Measurements from ENCODE around the gene PLAAT3.
"Not testable (repeated sequence)": the region's sequence is repeated elsewhere in the genome, so short reads cannot be mapped to it uniquely, and the experiment has no call there.

PLAAT3 gene

DNA sequence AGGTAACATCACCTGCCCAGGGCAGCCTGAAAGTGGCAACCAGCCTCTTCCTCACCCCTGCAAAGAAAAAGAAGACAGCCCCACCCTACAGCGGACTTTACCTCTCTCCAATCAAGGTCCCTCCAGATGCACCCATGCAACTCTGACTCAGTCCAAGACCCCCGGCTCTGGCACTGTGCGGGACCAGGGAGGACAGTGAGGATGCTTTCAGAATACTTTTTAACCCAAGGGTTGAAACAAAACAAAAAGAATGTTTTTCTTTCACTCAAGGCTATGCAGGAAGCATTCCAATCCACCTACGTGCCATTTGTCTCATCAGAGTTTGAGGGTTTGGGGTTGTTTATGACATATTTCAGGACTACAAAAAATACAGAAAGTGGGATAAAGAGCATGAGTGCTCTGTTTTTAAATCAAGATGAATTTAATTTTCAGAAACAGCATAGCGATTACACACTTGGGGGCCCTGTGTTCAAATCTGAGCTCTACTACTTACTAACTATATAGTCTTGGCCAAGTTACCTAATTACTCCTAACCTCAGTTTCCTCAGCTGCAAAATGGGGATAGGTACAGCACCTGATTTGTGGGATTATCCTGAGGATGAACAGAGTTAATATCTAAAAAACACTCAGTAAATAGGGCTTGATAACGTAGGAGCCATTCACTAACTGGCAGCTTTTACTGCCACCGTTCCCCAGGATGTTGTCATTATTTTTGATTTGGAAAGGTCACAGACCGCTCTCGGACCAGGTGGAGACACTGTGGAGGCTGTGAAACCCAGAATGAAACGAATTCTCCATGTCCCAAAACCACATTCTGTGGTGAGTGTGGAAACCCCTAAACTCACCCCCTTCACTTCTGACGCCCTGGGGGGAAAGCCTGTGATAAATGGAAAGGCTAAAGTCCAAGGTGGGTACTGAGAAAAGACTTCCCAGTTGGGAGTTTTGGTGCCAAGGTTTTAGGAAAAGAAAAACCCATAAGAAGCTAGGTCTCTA is 5.6 kb downstream of the PLAAT3 start:
- no peak for DNase-seq

DNA sequence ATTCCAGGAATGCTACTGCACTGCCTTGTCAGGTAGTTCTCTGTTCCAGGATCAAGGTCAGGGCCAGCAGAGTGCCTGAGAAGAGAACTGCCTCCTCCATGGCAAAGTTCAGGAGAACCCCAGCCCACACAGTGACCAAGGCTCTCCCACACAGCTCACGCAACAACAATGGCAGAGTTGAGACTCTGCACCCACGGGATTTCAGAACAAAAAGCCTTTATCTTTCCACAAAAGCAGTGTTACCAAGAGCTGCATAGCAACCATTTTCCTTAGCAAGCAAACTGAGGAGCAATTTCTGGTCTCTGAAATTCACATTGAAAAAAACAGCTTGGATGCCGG is 11.1 kb downstream of the PLAAT3 start:
- no peak for DNase-seq

DNA sequence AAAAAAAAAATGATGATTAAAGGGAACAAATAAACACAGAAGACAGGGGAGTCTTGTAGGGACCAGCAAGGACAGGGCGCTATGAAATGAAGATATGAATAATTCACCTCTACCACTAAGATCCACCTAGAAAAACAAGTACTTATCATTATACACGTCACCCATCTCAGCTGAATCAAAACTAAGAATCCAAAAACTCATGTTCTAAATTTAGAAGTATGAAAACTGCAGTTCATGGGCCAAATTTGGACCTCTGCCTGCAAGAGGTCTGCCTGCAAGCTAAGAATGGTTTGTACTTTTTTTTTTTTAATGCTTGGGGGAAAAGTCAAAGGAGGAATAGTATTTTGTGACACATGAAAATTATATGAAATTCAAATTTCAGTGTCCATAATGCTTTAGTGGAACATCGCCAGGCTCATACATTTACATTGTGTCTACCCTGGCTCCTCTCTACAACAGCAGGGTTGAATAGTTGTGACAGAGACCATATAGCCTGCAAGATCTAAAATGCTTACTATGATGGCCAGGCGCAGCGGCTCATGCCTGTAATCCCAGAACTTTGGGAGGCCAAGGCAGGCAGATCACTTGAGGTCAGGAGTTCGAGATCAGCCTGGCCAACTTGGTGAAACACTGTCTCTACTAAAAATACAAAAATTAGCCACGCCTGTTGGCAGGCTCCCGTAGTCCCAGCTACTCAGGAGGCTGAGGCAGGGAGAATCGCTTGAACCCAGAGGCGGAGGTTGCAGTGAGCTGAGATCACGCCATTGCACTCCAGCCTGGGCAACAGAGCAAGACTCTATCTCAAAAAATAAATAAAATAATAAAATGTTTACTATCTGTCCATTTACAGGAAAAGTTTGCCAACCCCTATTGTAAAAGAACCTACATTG is 11.7 kb downstream of the PLAAT3 start:
- not testable (repeated sequence) for DNase-seq

DNA sequence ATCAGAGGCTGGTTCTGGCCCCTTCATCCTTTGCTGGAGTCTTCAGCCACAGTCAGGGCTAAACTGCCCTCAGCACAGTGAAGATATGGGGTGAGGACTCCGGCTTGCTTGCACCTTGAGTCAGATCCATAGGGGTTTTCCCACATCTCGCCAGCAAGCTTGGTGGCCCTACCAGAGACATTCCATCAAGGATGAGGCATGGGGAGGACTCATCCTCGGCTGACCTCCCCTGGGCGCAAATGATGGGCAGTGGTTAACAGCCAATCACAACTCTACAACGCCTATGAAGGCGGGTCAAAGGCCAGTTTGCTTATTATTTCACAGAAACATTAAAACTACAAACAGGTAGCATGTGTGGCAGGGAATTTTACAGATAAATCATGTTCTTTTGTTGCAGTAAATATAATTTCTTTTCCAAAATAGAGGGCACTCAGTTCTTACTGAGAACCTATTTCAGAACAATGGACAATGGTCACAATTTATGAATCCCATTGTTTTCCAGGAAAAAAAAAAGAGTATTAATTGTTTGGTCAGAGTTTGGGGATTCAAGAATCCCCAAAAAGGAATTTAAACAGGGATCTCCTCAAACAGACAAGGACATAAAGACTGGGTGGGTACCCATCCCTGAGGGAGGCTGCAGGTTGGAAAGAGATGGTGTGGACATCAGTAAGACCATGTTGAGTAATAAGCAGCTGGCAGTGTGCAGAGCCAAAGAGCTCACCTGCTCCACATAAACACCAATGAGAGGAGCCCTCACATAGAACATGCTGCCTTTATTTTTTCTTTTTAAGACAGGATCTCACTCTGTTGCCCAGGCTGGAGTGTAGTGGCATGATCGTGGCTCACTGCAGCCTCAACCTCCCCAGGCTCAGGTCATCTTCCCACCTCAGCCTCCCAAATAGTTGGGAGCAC is 14.8 kb downstream of the PLAAT3 start:
- no peak for DNase-seq

DNA sequence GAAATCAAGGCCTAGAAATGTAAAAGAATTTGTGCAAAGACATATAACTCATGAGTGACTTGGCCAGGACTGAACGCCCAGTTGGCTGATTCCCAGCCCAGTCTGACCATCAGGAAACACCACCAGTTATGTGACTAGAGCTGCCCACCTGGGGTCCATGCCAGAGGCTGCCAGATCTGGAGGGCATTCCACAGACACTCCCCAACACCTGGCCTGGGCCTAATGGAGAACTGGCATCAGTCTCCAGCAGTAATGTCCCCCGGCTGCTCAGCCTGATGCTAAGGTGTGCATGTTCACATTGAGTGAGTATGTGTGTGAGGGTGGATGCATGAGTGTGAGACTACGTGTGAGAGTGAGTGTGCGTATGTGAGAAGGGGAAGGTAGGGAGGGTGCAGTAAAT is 15.7 kb downstream of the PLAAT3 start:
- DNase-seq = no peak

DNA sequence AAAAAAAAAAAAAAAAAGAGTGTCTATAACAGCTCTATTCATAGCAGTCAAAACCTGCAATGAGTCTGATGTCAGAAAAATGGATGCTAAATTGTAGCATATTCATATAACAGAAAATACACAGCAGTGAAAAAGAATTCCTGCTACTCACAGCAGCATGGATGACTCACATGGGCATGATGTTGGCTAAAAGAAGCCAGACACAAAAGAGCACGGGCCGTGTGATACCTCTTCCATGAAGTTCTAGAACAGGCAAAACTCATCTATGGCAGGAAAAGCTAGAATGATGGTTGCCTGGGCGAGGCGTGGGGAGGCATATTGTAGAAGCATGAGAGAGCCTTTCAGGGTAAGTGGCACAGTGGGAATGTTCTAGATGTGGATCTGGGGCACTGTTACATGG is 18.9 kb downstream of the PLAAT3 start:
- DNase-seq = no peak

DNA sequence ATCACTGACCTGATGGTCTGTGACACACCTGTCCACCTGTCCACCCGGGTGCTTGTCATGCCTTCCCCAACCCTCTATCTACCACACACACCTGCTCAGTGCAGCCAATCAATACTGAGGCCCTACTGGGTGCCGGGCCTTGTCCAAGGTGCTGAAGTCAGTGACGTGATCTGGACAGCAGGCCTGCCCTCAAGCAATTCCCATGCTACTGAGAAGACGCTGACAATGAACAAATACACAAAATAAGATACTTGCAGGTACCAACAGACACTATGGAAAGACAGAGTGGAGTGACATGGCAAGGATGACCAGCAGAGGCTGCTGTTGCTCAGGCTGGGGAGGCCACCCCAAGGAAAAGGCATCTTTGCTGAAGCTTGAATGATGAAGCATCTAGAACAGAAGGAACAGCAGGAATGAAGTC is 21.2 kb downstream of the PLAAT3 start:
- DNase-seq = no peak

DNA sequence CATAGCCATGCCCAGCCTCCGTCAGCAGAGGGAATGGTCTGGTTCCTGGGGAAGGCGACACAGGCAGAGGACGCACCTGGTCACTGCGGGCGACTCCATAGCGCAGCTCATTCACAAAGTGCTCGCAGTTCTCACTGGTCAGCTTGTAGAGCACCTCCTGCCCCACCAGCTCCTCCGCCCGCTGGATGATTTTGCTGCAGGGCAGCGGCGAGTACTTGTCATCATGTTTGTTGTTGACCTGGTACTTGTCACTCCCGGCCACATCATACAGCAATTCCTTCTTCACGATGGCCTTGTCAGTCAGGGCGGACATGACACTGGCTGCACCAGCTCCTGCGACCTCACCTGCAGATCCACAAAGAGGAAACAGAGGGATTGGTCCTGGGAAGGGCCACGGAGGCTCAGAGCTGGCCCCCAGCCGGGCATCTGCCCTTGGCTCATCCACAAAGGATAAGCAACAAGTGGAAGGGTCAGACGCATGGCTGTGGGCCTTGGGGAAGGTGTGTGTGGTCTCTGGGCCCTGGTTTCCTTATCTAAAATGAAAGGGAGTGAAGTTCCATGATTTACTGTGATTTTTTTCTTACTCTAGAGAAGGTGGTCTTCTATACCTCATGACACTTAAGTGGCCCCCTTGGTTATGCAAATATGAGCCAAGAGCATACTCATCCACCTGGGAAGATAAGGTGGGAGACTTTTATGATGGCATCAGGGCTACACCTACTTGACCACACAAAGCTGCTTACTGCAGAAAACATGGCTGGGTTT is 24.0 kb downstream of the PLAAT3 start:
- DNase-seq = no peak

DNA sequence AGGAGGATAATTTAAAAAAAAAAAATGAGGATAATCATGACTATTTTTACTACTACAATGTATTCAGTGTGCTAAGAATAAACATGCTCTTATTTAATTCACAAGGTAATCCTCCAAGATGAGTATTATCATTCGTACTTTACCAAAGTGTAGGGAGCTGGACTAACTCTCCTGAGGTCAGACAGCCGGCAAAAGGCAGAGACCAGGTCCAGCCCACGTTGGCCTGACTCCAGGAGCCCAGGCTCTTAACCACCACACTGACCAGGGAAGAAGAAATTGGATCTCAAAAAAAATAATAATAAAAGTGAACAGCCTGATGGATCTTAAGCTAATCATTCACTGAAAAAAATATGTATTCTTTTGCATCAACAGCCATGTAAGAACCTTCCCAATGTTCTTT is 25.2 kb downstream of the PLAAT3 start:
- DNase-seq = no peak

DNA sequence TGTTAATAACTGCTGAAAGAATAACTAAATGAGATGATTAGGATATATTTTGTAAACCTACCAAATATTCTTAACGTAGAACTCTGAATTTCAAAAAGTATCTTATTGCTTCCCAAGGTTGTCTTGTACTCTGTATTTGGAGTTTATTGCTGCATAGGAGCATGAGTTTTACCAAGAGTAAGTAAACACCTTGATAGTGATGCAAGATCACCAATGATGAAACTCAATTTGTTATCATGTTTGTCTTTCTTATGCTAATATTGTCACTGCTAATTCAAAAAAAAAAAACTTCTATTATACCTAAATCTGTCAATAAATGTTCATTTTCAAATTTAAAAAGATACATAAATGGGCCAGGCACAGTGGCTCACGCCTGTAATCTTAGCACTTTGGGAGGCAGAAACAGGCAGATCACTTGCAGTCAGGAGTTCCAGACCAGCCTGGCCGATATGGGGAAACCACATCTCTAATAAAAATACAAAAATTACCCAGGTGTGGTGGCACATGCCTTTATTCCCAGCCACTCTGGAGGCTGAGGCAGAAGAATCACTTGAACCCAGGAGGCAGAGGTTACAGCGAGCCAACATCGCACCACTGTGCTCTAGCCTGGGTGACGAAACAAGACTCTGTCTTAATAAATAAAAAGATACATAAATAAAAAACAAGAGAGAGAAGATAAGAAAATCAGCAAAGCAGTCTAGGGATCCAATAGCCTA is 27.6 kb downstream of the PLAAT3 start:
- no peak for DNase-seq

DNA sequence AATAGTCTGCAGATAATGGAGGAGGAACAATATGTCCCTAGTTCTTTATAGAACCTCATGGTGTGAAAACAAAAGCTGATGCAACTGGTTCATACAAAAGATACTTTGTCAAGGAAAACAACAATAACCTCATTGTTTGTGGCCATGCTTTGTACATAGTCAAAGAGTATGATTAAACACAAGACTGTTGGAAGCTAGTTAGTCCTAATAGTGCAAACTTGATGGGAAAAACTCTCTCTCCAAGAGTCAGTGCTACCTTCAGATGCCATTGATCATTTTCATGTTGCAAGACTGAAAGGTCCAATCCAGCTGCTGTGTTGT is 30.9 kb downstream of the PLAAT3 start:
- DNase-seq = no peak

DNA sequence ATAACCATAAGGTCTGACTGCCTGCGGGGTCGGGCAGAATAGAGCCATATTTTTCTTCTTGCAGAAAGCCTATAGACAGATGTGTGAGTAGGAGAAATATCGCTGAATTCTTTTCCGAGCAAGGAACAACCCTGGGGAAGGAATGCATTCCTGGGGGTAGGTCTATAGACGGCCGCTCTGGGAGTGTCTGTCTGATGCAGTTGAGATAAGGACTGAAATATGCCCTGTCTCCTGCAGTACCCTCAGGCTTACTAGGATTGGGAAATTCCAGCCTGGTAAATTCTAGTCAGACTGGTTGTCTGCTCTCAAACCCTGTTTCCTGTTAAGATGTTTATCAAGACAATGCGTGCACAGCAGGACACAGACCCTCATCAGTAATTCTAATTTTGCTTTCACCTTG is 33.0 kb downstream of the PLAAT3 start:
- not testable (repeated sequence) for DNase-seq

DNA sequence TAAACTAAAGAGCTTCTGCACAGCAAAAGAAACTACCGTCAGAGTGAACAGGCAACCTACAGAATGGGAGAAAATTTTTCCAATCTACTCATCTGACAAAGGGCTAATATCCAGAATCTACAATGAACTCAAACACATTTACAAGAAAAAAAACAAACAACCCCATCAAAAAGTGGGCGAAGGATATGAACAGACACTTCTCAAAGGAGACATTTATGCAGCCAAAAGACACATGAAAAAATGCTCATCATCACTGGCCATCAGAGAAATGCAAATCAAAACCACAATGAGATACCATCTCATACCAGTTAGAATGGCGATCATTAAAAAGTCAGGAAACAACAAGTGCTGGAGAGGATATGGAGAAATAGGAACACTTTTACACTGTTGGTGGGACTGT is 35.4 kb downstream of the PLAAT3 start:
- not testable (repeated sequence) for DNase-seq

DNA sequence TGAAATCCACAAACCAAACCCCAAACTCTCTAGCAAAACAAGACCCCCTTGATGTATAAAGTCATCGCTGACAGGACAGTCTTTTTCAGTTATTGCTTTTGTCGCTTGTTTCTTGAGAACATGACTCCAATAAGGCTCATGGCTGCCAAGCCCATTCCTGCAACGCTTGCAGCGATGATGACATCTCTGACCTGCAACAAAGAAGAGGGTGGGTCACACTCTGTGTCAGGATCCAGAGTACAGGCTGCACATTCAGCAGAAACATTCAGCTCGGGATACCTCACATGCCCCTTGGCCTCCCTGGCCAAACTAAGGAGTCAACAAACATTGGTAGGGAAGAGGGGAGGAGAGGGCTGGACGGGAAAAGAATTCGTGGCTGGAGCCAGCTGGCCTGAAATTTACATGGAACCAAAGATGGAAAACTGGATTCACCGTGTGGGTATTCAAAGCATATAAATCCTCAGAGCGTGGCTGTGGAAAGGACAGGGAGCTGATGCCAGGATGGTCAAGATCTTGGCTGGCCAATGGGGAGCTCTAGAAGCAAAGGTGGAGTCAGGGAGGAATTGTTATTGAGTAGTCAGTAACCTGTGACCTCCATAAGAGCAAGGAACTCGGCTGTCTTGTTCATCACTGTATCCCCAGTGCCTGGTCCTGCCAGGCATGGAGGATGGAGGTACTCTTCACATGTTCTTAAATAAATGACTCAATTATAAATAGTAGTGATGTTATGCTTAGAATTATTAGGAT is 39.2 kb downstream of the PLAAT3 start:
- DNase-seq = no peak

DNA sequence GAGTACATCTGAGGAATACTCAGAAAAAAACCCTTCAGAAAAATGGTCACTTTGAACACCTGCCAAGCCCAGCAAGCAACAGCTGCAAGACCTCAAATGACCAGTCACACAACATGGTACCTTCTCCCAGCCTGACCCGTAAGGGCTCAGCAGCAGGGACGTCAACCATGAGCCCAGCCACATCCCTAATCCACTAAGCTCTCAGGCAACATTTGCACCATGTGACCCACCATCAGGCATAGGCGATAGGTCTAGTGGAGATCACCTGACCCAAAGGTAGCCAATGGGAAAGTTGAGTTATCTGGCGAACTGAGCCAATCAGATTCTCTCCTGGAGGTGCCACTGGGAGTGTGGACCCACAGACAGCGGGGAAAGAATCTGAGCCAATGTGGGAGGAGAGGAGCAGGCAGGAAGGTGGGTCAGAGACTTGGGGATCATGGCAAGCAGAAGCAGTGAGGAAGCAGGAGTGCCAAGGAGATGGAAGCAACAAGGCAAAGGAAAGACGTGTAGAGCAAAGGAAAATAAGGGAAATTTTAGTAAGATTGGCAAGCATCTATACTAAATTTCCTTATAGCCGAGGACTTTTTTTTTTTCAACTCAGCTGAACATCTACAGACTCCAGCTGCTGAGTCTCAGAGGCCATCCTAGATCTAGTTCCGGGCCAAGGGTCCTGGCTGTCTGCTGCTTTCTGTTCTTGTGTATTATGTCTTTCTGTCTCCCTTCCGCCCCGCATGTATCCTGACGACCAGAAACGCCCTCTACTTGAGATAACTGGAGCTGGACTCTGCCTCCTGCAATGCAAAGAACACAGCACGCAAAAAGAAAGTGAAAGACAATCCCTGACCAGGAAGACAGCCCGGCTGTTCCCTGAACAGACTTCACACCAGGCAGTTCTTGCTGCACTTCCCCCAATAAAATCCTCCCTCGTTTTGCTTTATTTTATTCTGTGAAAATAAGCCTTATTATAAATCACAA is 40.1 kb downstream of the PLAAT3 start:
- DNase-seq = peak; percentile 49

DNA sequence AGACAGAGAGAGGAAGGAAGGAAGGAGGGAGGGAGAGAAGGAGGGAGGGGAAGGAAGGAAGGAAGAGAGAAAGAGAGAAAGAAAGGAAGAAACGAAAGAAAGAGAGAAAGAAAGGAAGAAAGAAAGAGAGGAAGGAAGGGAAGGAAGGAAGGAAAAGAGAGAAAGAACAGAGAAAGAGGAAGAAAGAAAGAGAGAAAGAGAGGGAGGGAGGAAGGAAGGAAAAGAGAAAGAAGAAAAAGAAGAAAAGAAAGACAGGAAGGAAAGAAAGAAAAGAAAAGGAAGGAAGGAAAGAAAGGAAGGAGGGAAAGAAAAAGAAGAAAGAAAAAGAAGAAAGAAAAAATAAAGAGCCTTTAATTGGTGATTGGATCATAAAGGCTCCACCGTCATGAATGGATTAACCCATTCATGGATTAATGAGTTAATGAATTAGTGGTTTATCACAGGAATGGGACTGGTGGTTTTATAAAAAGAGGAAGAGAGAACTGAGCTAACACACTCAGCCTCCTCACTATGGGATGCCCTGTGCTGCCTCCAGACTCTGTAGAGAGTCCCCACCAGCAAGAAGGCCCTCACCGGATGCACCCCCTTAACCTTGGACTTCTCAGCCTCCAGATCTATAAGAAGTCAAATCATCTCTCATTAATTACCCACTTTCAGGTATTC is 42.1 kb downstream of the PLAAT3 start:
- DNase-seq = no peak

DNA sequence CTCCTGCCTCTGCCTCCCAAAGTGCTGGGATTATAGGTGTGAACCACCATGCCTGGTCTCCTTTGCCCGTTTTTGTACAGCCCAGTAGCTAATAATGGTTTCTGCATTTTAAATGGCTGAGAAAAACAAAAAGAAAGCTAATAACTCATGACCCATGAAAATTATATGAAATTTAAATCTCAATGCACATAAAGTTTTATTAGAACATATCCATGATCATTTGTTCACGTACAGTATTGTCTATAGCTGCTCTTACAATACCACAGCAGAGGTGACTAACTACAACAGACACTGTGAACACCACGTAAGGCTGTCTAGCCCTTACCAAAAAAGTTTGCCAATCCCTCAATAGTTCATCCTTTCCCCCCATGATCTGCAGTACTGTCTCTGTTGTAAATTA is 44.7 kb downstream of the PLAAT3 start:
- DNase-seq = no peak

DNA sequence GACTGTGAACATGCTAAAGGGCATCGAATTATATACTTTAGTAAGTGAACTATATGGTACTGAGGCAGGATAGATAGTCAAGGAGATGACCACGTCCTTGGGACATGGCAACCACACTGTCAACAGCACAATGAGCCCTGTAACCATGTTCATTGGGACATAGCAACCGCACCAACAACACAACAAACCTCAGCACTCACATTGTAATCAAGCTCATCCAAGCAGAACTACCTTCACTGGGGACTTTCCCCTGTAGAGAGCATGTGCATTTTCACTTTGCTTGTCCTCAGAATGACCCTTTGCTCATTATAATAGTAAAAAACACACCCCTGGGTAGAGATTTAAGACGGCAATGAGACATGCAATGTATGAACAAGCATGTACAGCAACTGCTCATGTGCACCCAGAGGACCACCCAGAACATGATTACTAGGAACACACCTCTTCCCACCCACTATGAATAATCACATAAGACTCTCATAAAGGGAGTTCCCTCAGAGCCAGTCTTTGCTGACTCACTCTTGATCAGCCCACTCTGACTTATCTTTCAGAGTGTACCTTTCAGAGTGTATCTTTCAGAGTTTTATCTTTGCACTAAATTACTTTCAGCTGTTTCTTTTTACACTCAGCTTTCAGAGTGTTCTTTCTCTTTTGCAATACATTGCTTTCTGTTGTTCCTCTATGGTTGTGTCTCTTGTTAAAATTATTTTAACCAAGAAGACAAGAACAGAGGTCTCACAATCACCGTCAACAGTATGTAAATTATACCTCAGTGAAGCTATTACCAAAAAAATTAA is 47.0 kb downstream of the PLAAT3 start:
- peak; percentile 87 for DNase-seq
